Liver (tissue), 9 donors: ENCODE data around the gene KCNK3. TPM values are rescaled to one million over a fixed set of nuclear protein-coding genes. Genes with fewer than 3 reads are reported as not detected.

Experiments
- DNase-seq: peaks from one replicate; pipeline ENCODE4 v3.0.0-alpha.2; 2017; ENCODE audit warnings: low spot score
- H3K27ac ChIP-seq, 2 donors: one replicate each; pipeline ENCODE4 v1.7.0; 2013; ENCODE audit warnings: inconsistent platforms in 2 of 2, low read length in 2 of 2, control low read depth in 1 of 2, low read depth in 1 of 2, mild to moderate bottlenecking in 1 of 2
- H3K27me3 ChIP-seq, 4 donors: one replicate each; pipeline versions ENCODE4 v1.6.1 to v1.7.0; 2013; ENCODE audit warnings: low read length in 3 of 4, inconsistent platforms in 1 of 4, mild to moderate bottlenecking in 1 of 4, moderate library complexity in 1 of 4; ENCODE audit not compliant: control insufficient read depth in 4 of 4, insufficient read depth in 4 of 4
- H3K36me3 ChIP-seq, 4 donors: one replicate each; pipeline versions ENCODE4 v1.6.1 to v1.7.0; 2013; ENCODE audit warnings: low read length in 3 of 4, mild to moderate bottlenecking in 3 of 4, low read depth in 1 of 4, moderate library complexity in 1 of 4; ENCODE audit not compliant: control insufficient read depth in 4 of 4, insufficient read depth in 3 of 4
- H3K4me1 ChIP-seq, 4 donors: one replicate each; pipeline versions ENCODE4 v1.6.1 to v1.7.0; 2013; ENCODE audit warnings: low read length in 3 of 4, mild to moderate bottlenecking in 3 of 4, moderate library complexity in 1 of 4; ENCODE audit not compliant: control insufficient read depth in 4 of 4, insufficient read depth in 4 of 4
- H3K4me3 ChIP-seq, 3 donors: one replicate each; pipeline versions ENCODE4 v1.6.1 to v1.7.0; 2013; ENCODE audit warnings: low read length in 3 of 3, control low read depth in 1 of 3, low read depth in 1 of 3, mild to moderate bottlenecking in 1 of 3
- H3K9ac ChIP-seq, 2 donors: one replicate each; pipeline ENCODE4 v1.7.0; 2013; ENCODE audit warnings: low read length in 2 of 2, mild to moderate bottlenecking in 2 of 2, moderate library complexity in 2 of 2, control low read depth in 1 of 2, low read depth in 1 of 2
- H3K9me3 ChIP-seq, 4 donors: one replicate each; pipeline versions ENCODE4 v1.6.1 to v1.7.0; 2013; ENCODE audit warnings: low read length in 3 of 4; ENCODE audit not compliant: control insufficient read depth in 4 of 4
- EGR1 ChIP-seq, 2 donors: IDR thresholded peaks; 2 replicates each; pipeline ENCODE4 v1.6.1; 2016 to 2018; ENCODE audit warnings: antibody characterized with exemption in 2 of 2, low read depth in 2 of 2
- GABPA ChIP-seq, 2 donors: IDR thresholded peaks in 1 of 2; conservative IDR thresholded peaks in 1 of 2; 2 replicates each; pipeline ENCODE4 v1.6.1; 2016; ENCODE audit warnings: antibody characterized with exemption in 2 of 2, mild to moderate bottlenecking in 1 of 2, moderate library complexity in 1 of 2
- HNF4A ChIP-seq, 2 donors: conservative IDR thresholded peaks; 2 replicates each; pipeline ENCODE4 v1.6.1; 2016; ENCODE audit warnings: antibody characterized with exemption in 2 of 2, mild to moderate bottlenecking in 2 of 2
- JUND ChIP-seq, 2 donors: IDR thresholded peaks; 2 replicates each; pipeline ENCODE4 v1.6.1; 2016; ENCODE audit warnings: antibody characterized with exemption in 2 of 2
- RAD21 ChIP-seq, 2 donors: IDR thresholded peaks; 2 replicates each; pipeline ENCODE4 v1.6.1; 2016; ENCODE audit warnings: antibody characterized with exemption in 2 of 2, mild to moderate bottlenecking in 2 of 2
- RXRA ChIP-seq, 2 donors: IDR thresholded peaks; 2 replicates each; pipeline ENCODE4 v1.6.1; 2017 to 2018; ENCODE audit warnings: antibody characterized with exemption in 2 of 2, mild to moderate bottlenecking in 1 of 2
- SP1 ChIP-seq: IDR thresholded peaks from 2 replicates; pipeline ENCODE4 v1.6.1; 2018; ENCODE audit warnings: antibody characterized with exemption, mild to moderate bottlenecking
- TAF1 ChIP-seq: conservative IDR thresholded peaks from 2 replicates; pipeline ENCODE4 v1.6.1; 2016; ENCODE audit warnings: antibody characterized with exemption, mild to moderate bottlenecking
- YY1 ChIP-seq: IDR thresholded peaks from 2 replicates; pipeline ENCODE4 v1.6.1; 2016; ENCODE audit warnings: antibody characterized with exemption, mild to moderate bottlenecking
- ZBTB33 ChIP-seq: IDR thresholded peaks from 2 replicates; pipeline ENCODE4 v1.6.1; 2016; ENCODE audit warnings: antibody characterized with exemption
- WGBS: extraction: QIAGEN DNeasy Blood & Tissue Kit; methylation state at CpG from one replicate; pipeline ENCODE4 v1.1.7; 2013; 5-methylcytosine and 5-hydroxymethylcytosine counted together
- polyA plus RNA-seq, 2 donors: library from polyadenylated mRNA; stranded (reverse) in 1 of 2; unstranded in 1 of 2; fragments of 200-250 nt in 1 of 2; fragments of >200 nt in 1 of 2; fragmentation: Nextera tagmentation in 1 of 2; extraction: Ambion mirVana in 1 of 2; gene quantifications; one replicate each; pipeline versions ENCODE4 v1.2.1 to v1.2.3, GENCODE V29; 2013 to 2015
- total RNA-seq, 2 donors: library from RNA; depleted of rRNA; stranded (reverse); fragments of >200 nt; gene quantifications; one replicate each; pipeline ENCODE4 v1.2.3, GENCODE V29; 2014
- TF ChIP-seq, protein P1 (sequence below): IDR thresholded peaks from 2 replicates; pipeline ENCODE4 v1.6.1; 2016; ENCODE audit warnings: antibody characterized with exemption
- TF ChIP-seq, protein P2 (sequence below): IDR thresholded peaks from 2 replicates; pipeline ENCODE4 v1.6.1; 2016; ENCODE audit warnings: antibody characterized with exemption, mild to moderate bottlenecking
- donor health status: healthy.
- donor health status: healthy.
- donor health status: healthy.
- donor health status: healthy.
- donor health status: healthy.

Gene KCNK3
- total and polyA plus RNA-seq, 4 donors, result 0.78 to 6.6 (median 2.6) TPM; not detected in 1

- peak in 1 of 2 donors; percentile 17 for TF ChIP-seq JUND (IDR thresholded peaks at IDR 0.05)
- TF ChIP-seq, protein P1, sequence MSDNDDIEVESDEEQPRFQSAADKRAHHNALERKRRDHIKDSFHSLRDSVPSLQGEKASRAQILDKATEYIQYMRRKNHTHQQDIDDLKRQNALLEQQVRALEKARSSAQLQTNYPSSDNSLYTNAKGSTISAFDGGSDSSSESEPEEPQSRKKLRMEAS, result peak; percentile 55
- TF ChIP-seq, protein P2, sequence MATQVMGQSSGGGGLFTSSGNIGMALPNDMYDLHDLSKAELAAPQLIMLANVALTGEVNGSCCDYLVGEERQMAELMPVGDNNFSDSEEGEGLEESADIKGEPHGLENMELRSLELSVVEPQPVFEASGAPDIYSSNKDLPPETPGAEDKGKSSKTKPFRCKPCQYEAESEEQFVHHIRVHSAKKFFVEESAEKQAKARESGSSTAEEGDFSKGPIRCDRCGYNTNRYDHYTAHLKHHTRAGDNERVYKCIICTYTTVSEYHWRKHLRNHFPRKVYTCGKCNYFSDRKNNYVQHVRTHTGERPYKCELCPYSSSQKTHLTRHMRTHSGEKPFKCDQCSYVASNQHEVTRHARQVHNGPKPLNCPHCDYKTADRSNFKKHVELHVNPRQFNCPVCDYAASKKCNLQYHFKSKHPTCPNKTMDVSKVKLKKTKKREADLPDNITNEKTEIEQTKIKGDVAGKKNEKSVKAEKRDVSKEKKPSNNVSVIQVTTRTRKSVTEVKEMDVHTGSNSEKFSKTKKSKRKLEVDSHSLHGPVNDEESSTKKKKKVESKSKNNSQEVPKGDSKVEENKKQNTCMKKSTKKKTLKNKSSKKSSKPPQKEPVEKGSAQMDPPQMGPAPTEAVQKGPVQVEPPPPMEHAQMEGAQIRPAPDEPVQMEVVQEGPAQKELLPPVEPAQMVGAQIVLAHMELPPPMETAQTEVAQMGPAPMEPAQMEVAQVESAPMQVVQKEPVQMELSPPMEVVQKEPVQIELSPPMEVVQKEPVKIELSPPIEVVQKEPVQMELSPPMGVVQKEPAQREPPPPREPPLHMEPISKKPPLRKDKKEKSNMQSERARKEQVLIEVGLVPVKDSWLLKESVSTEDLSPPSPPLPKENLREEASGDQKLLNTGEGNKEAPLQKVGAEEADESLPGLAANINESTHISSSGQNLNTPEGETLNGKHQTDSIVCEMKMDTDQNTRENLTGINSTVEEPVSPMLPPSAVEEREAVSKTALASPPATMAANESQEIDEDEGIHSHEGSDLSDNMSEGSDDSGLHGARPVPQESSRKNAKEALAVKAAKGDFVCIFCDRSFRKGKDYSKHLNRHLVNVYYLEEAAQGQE, result no peak
- TF ChIP-seq HNF4A (conservative IDR thresholded peaks at IDR 0.05), result peak in 1 of 2 donors; percentile 51
- peak; percentile 60 for TF ChIP-seq SP1
- no peak for TF ChIP-seq TAF1
Measured at GRCh38 chr2:26723991-26724750, 31.6 kb downstream of the KCNK3 start (continued).

GRCh38 chr2:26724784-26725520 lies 32.4 kb downstream of the KCNK3 start:
- H3K9me3 ChIP-seq, result no peaks in the 10 kb centered on the region
- TF ChIP-seq YY1 (no peak), RAD21 (IDR thresholded peaks at IDR 0.05) (no peak), EGR1 (IDR thresholded peaks at IDR 0.05; ENCODE audit: low read depth in 2 of 2) (no peak)
- no peak overlapping the region for H3K9ac ChIP-seq
- peak overlapping the region; percentile 35 to 40 for H3K27ac ChIP-seq
- no peak overlapping the region for H3K4me3 ChIP-seq
- H3K36me3 ChIP-seq, result no peaks in the 10 kb centered on the region
- DNase-seq, result no peak
- H3K4me1 ChIP-seq, result peaks cover 16 to 38% (median 31%) of the 10 kb centered on the region in 4 donors
- peaks cover 0 to 3% (median 0%) of the 10 kb centered on the region in 4 donors for H3K27me3 ChIP-seq
- 88% methylated on average over 14 of the region's 14 CpGs for WGBS

- Histone ChIP-seq H3K4me3 (no peak overlapping the region), H3K27ac (no peak overlapping the region), H3K9me3 (no peaks in the 10 kb centered on the region), H3K27me3 (peaks cover 0 to 3% (median 0%) of the 10 kb centered on the region in 4 donors), H3K9ac (no peak overlapping the region), H3K4me1 (peaks cover 16 to 33% (median 29%) of the 10 kb centered on the region in 4 donors), H3K36me3 (no peaks in the 10 kb centered on the region)
- TF ChIP-seq GABPA (IDR thresholded peaks at IDR 0.05 in 1 of 2, conservative IDR thresholded peaks at IDR 0.05 in 1 of 2), result no peak
- TF ChIP-seq YY1, result no peak
- TF ChIP-seq RXRA (IDR thresholded peaks at IDR 0.05), result no peak
- no peak for TF ChIP-seq ZBTB33
- TF ChIP-seq TAF1, result no peak
- no peak for TF ChIP-seq EGR1 (IDR thresholded peaks at IDR 0.05; ENCODE audit: low read depth in 2 of 2)
- TF ChIP-seq SP1, result no peak
- no peak for DNase-seq
- 76% methylated on average over 7 of the region's 7 CpGs for WGBS
Measured at GRCh38 chr2:26725521-26725820, 32.9 kb downstream of the KCNK3 start.
